Smooth muscle cell of bladder (primary cell): Measurements from ENCODE around the gene MIR17HG. TPM values are rescaled to one million over a fixed set of nuclear protein-coding genes. Genes with fewer than 3 reads are reported as not detected.

Experiments used
- total RNA-seq: library from RNA; depleted of rRNA; stranded (reverse); fragments of >200 nt; gene quantifications from 2 replicates; pipeline ENCODE4 v1.2.3, GENCODE V29; 2014

The MIR17HG gene
- 3.8 and 4.2 TPM in 2 replicates for total RNA-seq

DNA sequence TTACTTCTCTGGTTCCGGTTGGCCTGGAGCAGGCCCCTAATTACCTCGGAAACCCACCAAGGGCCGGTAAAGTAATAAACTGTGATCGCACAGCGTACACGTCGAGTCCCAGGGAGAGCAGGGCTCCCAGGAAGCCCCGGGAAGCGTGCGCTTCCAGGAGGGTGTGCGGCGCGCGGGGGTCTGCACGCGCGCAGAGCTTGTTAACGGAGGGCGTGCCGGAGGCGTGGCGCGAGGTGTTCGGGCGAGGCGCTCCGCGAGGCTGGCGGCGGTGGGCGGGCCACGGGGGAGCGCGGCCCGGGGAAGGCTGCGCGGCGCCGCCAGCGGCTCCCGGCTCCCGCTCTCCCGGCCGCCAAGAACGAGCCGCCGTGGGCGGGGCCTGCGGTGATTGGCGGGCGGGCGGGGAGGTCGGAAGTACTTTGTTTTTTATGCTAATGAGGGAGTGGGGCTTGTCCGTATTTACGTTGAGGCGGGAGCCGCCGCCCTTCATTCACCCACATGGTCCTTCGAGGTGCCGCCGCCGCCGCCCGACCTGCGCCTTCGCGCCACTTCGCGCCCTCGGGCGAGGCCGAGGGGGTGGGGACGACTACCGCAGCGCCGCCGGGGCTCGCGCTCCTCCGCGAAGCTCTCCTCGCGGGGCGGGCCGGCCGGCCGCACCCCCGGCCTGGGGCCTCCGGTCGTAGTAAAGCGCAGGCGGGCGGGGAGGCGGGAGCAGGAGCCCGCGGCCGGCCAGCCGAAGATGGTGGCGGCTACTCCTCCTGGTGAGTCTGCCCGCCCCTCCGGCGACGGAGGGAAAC, at the start of gene MIR17HG:
Gene MIR17HG (plus strand): TSS at position 486 of the 794 bp plus-strand sequence.

DNA sequence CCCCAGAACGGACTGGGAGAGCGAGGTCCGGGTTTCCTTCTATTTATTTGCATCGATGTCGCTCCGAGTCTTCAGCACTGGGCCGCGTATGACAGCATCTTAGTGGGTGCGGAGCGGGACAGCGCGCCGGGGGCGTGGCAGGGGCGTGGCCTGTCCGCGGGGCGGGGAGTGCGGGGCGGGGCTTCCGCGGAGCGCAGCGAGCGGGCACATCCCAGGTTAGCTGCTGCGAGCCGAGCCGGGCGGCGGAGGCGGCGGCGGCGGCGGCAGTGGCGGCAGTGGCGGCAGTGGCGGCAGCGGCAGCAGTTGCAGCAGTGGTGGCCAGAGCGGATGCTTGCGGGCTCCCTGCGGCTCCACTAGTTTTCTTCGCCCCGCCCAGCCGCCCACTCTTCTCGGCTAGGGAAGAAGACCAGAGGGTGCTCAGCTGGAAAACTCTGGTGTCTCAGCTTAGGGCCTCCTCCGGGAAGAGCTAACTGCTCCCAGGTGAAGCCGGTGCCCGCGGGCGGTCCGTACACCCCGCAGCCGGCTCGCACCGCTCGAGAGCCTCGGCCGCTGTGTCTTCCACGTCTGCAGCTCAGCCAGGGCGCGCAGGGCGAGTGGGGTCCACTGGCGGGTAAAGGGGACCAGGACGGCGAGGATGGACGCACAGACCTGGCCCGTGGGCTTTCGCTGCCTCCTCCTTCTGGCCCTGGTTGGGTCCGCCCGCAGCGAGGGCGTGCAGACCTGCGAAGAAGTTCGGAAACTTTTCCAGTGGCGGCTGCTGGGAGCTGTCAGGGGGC, 51.1 kb downstream of the MIR17HG start, which contains the start of gene GPC5:
Gene GPC5 (plus strand): TSS at position 209 of the 776 bp plus-strand sequence.

Other genes starting within 250 kb of the MIR17HG start
- gene GPC5, start 50.9 kb downstream of the MIR17HG start, total RNA-seq = 0.14 and 1.0 TPM in 2 replicates